SK-N-SH (cell line): ENCODE measurements around the gene FERD3L. TPM values are rescaled to one million over a fixed set of nuclear protein-coding genes. Genes with fewer than 3 reads are reported as not detected.

Source experiments
- CTCF ChIA-PET: fragments of 300-600, 350-600 bp; formaldehyde crosslinking; extraction: SDS; loops from one replicate; lab custom pipeline; 2021; lab: Yijun Ruan, JAX
- POLR2A ChIA-PET: fragments of 350-600 bp; sonication (Branson Sonifier 250); formaldehyde crosslinking; extraction: SDS; loops from one replicate; lab custom pipeline; 2020; ENCODE audit warnings: antibody characterized with exemption, inconsistent platforms; lab: Yijun Ruan, JAX
- DNase-seq: peaks from one replicate; pipeline ENCODE4 v3.0.0; 2012
- H2AFZ ChIP-seq: fragments of 200-600 bp; sonication (generic); 2 replicates; pipeline ENCODE4 v1.8.1; 2016; ENCODE audit warnings: antibody characterized with exemption, mild to moderate bottlenecking, low read depth
- H3F3A ChIP-seq: fragments of 200-600 bp; sonication (generic); replicated peaks from 2 replicates; pipeline ENCODE3; 2016; ENCODE audit warnings: antibody characterized with exemption, mild to moderate bottlenecking; ENCODE audit not compliant: insufficient read depth
- H3K27ac ChIP-seq, 2 experiments: fragments of 200-500 bp in 1 of 2; fragments of 200-600 bp in 1 of 2; sonication (Bioruptor generic) in 1 of 2; sonication (generic), shearing (Covaris generic) in 1 of 2; 2 replicates each; pipeline versions ENCODE4 v1.5.1 to v1.6.1; 2014 to 2016; ENCODE audit warnings: low read depth in 2 of 2, inconsistent platforms in 1 of 2, low read length in 1 of 2, mild to moderate bottlenecking in 1 of 2, mixed read lengths in 1 of 2
- H3K27me3 ChIP-seq: fragments of 200-600 bp; sonication (generic), shearing (Covaris generic); 2 replicates; pipeline ENCODE4 v1.6.1; 2016; ENCODE audit warnings: mixed run types; ENCODE audit not compliant: insufficient read depth
- H3K36me3 ChIP-seq, 2 experiments: fragments of 200-500 bp in 1 of 2; fragments of 200-600 bp in 1 of 2; sonication (Bioruptor generic) in 1 of 2; sonication (generic) in 1 of 2; replicated peaks in 1 of 2; 2 replicates each; pipeline versions ENCODE3 to v1.5.1; 2014 to 2016; ENCODE audit warnings: low read length in 1 of 2, mild to moderate bottlenecking in 1 of 2; ENCODE audit not compliant: insufficient read depth in 2 of 2, control insufficient read depth in 1 of 2
- H3K4me1 ChIP-seq, 2 experiments: fragments of 200-500 bp in 1 of 2; fragments of 200-600 bp in 1 of 2; sonication (Bioruptor generic) in 1 of 2; sonication (generic), shearing (Covaris generic) in 1 of 2; 2 replicates each; pipeline versions ENCODE4 v1.5.1 to v1.6.1; 2014 to 2016; ENCODE audit warnings: low read depth in 1 of 2, low read length in 1 of 2, mixed run types in 1 of 2; ENCODE audit not compliant: insufficient read depth in 2 of 2, control insufficient read depth in 1 of 2
- H3K4me2 ChIP-seq: fragments of 200-600 bp; sonication (generic), shearing (Covaris generic); 2 replicates; pipeline ENCODE4 v1.6.1; 2017; ENCODE audit warnings: mixed run types
- H3K4me3 ChIP-seq, 2 experiments: fragments of 200-500 bp in 1 of 2; fragments of 200-600 bp in 1 of 2; sonication (Bioruptor generic) in 1 of 2; sonication (generic), shearing (Covaris generic) in 1 of 2; 2 replicates each; pipeline versions ENCODE4 v1.5.1 to v1.8.1; 2014 to 2016; ENCODE audit warnings: low read depth in 2 of 2, inconsistent platforms in 1 of 2, low read length in 1 of 2, mild to moderate bottlenecking in 1 of 2, mixed read lengths in 1 of 2, moderate library complexity in 1 of 2
- H3K79me2 ChIP-seq: fragments of 200-600 bp; sonication (generic); 2 replicates; pipeline ENCODE4 v1.8.1; 2017; ENCODE audit warnings: mild to moderate bottlenecking; ENCODE audit not compliant: insufficient read depth
- H3K9ac ChIP-seq: fragments of 200-600 bp; sonication (generic); 2 replicates; pipeline ENCODE4 v1.6.1; 2017; ENCODE audit warnings: mixed run types
- H3K9me2 ChIP-seq: fragments of 200-600 bp; sonication (generic); 2 replicates; pipeline ENCODE4 v1.6.1; 2017; ENCODE audit warnings: mixed run types
- H3K9me3 ChIP-seq: fragments of 200-600 bp; sonication (generic); 2 replicates; pipeline ENCODE4 v1.6.1; 2017; ENCODE audit warnings: mixed run types, mild to moderate bottlenecking, moderate library complexity
- H4K20me1 ChIP-seq: fragments of 200-600 bp; sonication (generic); 2 replicates; pipeline ENCODE4 v1.6.1; 2017; ENCODE audit warnings: mild to moderate bottlenecking, mixed run types; ENCODE audit not compliant: insufficient read depth
- ELF1 ChIP-seq: IDR thresholded peaks from 2 replicates; pipeline ENCODE4 v1.4.0; 2012
- GATA2 ChIP-seq: sonication (generic); formaldehyde crosslinking; IDR thresholded peaks from 2 replicates; pipeline ENCODE4 v1.5.0; 2020; ENCODE audit warnings: mild to moderate bottlenecking, missing genetic modification reagents
- IRF3 ChIP-seq: fragments of 150-350 bp; IDR thresholded peaks from 2 replicates; pipeline ENCODE4 v1.6.1; 2016; ENCODE audit warnings: mild to moderate bottlenecking, low read depth, low read length
- POLR2AphosphoS5 ChIP-seq: IDR thresholded peaks from 2 replicates; pipeline ENCODE4 v1.6.1; 2012; ENCODE audit warnings: low read depth, low read length
- REST ChIP-seq: IDR thresholded peaks from 2 replicates; pipeline ENCODE4 v1.6.1; 2012; ENCODE audit warnings: mild to moderate bottlenecking, low read depth, low read length, moderate library complexity
- RFX5 ChIP-seq: IDR thresholded peaks from 2 replicates; pipeline ENCODE4 v1.6.1; 2012; ENCODE audit warnings: mild to moderate bottlenecking, improper control_type of control experiment, low read length
- TAF1 ChIP-seq: IDR thresholded peaks from 2 replicates; pipeline ENCODE4 v1.6.1; 2012; ENCODE audit warnings: low read depth, mild to moderate bottlenecking, low read length, moderate library complexity, borderline replicate concordance
- TCF12 ChIP-seq: IDR thresholded peaks from 2 replicates; pipeline ENCODE4 v1.4.0; 2012
- TEAD4 ChIP-seq: IDR thresholded peaks from 2 replicates; pipeline ENCODE4 v1.4.0; 2012; ENCODE audit warnings: mild to moderate bottlenecking, borderline replicate concordance; ENCODE audit not compliant: insufficient read depth
- YY1 ChIP-seq: IDR thresholded peaks from 2 replicates; pipeline ENCODE4 v1.4.0; 2012; ENCODE audit warnings: low read depth, mild to moderate bottlenecking
- WGBS: methylation state at CpG from one replicate; pipeline ENCODE4 v1.1.6; 2017; ENCODE audit warnings: low lambda C conversion rate; 5-methylcytosine and 5-hydroxymethylcytosine counted together
- polyA plus RNA-seq, 3 experiments: library from polyadenylated mRNA; depleted of rRNA; stranded (reverse); fragments of >200 nt; gene quantifications; 2 replicates each; pipeline ENCODE4 v1.2.3, GENCODE V29; 2012
- TF ChIP-seq, protein P1 (sequence below): fragments of 200-600 bp; sonication (generic); IDR thresholded peaks from 2 replicates; pipeline ENCODE4 v1.6.1; 2017; ENCODE audit warnings: antibody characterized with exemption, mild to moderate bottlenecking, moderate library complexity

FERD3L gene
- polyA plus RNA-seq, 1 of the 3 experiments (the other 2 are of a cell fraction), result not detected

DNA sequence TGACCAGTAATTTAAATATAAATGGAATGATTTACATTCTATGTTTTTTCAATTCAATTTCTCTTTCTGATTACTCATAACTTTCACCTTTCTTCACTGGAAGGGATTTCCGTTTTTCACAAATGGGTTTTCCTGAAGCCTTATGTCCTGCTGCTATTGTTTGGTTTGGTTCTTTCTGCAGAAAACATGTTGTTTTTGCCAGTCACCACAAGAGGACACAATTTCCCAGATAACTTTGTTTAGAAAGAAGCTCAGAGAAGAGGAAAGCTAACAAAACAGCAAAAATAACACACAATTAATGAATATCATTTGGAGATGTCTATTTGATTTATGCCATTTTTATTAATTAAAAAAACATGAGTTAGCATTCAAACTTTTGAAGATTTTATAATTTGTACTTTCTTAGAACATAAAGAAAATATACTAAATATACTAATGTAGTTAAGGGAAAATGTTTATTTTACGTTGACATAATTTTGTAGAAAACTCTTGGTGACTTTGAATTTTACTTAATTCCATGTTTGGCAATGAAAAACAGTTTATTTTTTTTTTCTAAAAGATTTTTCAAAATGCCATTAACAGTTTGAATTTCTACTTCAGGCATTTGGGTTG is 23.1 kb downstream of the FERD3L start (continued):
- TF ChIP-seq IRF3 (no peak), YY1 (no peak), ELF1 (no peak), TEAD4 (no peak), GATA2 (CRISPR knock-in tag) (no peak), TCF12 (peak; percentile 15; the same call in 1 of the 2 replicates), RFX5 (peak; percentile 70; the same call in 1 of the 2 replicates)
- TF ChIP-seq, protein P1, sequence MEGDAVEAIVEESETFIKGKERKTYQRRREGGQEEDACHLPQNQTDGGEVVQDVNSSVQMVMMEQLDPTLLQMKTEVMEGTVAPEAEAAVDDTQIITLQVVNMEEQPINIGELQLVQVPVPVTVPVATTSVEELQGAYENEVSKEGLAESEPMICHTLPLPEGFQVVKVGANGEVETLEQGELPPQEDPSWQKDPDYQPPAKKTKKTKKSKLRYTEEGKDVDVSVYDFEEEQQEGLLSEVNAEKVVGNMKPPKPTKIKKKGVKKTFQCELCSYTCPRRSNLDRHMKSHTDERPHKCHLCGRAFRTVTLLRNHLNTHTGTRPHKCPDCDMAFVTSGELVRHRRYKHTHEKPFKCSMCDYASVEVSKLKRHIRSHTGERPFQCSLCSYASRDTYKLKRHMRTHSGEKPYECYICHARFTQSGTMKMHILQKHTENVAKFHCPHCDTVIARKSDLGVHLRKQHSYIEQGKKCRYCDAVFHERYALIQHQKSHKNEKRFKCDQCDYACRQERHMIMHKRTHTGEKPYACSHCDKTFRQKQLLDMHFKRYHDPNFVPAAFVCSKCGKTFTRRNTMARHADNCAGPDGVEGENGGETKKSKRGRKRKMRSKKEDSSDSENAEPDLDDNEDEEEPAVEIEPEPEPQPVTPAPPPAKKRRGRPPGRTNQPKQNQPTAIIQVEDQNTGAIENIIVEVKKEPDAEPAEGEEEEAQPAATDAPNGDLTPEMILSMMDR, result peak; percentile 99
- TF ChIP-seq, all 33 proteins: peak for 11

- peak overlapping the region; percentile 92 to 100 for H3K4me3 ChIP-seq
- H3K79me2 ChIP-seq, result peaks cover 51% of the 10 kb centered on the region
- H3F3A ChIP-seq, result peaks cover 31% of the 10 kb centered on the region
- TF ChIP-seq POLR2AphosphoS5, result 0 out of 2 replicates have a peak, but pooled peaks have one; percentile 6
- TF ChIP-seq TAF1, result no peak
- TF ChIP-seq, protein P1, result no peak
- 0 out of 2 replicates have a peak, but pooled peaks have one; percentile 18 for TF ChIP-seq REST
- no peak for TF ChIP-seq TCF12
- DNase-seq, result no peak
- POLR2A ChIA-PET, result interaction anchor here (1.5 to 6.6 kb wide), 4 partner anchors 12 to 530 kb away, joined by 3 to 151 read pairs (median 23); no protein-coding TSS in a partner anchor
- peaks cover 12 to 14% of the 10 kb centered on the region in 2 experiments for H3K36me3 ChIP-seq
- H3K27me3 ChIP-seq, result no peaks in the 10 kb centered on the region
- WGBS, result 62% methylated on average over 10 of the region's 10 CpGs
- peak overlapping the region; percentile 27; the same call in 1 of the 2 replicates for H2AFZ ChIP-seq
- H4K20me1 ChIP-seq, result peaks cover 18% of the 10 kb centered on the region
- H3K27ac ChIP-seq, result peak overlapping the region; percentile 15 to 100; a peak in 2 of 4 replicates
- H3K9ac ChIP-seq, result peak overlapping the region; percentile 8; the same call in 1 of the 2 replicates
- peaks cover 7 to 34% of the 10 kb centered on the region in 2 experiments; a peak in 3 of 4 replicates for H3K4me1 ChIP-seq
- peak overlapping the region; percentile 94 for H3K4me2 ChIP-seq
- CTCF ChIA-PET, result interaction anchor here (0.7 to 10.2 kb wide), 20 partner anchors 11 to 767 kb away, joined by 3 to 92 read pairs (median 4); no protein-coding TSS in a partner anchor
- H3K9me2 ChIP-seq, result no peaks in the 10 kb centered on the region
- H3K9me3 ChIP-seq, result no peaks in the 10 kb centered on the region
Measured at GRCh38 chr7:19119870-19120486, 25.2 kb downstream of the FERD3L start.
